HepG2 (cell line): ENCODE data around the gene ICAM3. TPM values are rescaled to one million over a fixed set of nuclear protein-coding genes. Genes with fewer than 3 reads are reported as not detected.

Experiments used
- ATAC-seq: fragments of 200-7000 bp; cut with Tn5 transposase; 3 replicates; pipeline ENCODE4 v1.9.1; 2020; ENCODE audit warnings: mild to moderate bottlenecking, moderate library complexity
- BruUV-seq: library from RNA; stranded (reverse); fragments of 400-500 nt; replicated peaks from 2 replicates; lab custom pipeline; 2021; lab: Mats Ljungman, UMichigan
- CTCF ChIA-PET: fragments of 300-600 bp; formaldehyde crosslinking; extraction: SDS; loops from one replicate; lab custom pipeline; 2021; ENCODE audit warnings: low total read pairs, inconsistent platforms, low intra/inter-chr PET ratio; lab: Yijun Ruan, JAX
- POLR2A ChIA-PET: fragments of 350-600 bp; sonication (Branson Sonifier 250); formaldehyde crosslinking; loops from one replicate; lab custom pipeline; 2020; ENCODE audit warnings: antibody characterized with exemption, inconsistent platforms; lab: Yijun Ruan, JAX
- DNase-seq: peaks from one replicate; pipeline ENCODE4 v3.0.0-alpha.2; 2015; ENCODE audit warnings: low spot score
- FAIRE-seq: peaks from 3 replicates; lab custom pipeline; 2011; peaks lifted over from hg19 to GRCh38; lab: Jason Lieb, UNC
- H2AFZ ChIP-seq: one replicate; pipeline ENCODE4 v1.6.1; 2011; ENCODE audit warnings: low read length, inconsistent platforms
- H3K27ac ChIP-seq: fragments of 300-600 bp; 3 replicates; pipeline ENCODE4 v1.8.0; 2011; ENCODE audit warnings: mixed run types, mild to moderate bottlenecking, mixed read lengths, low read length, inconsistent platforms; ENCODE audit not compliant: insufficient read depth; ENCODE audit errors: extremely low read length
- H3K27me3 ChIP-seq, 2 experiments: fragments of 200-600 bp in 1 of 2; 2 replicates in 1 of 2; 3 replicates in 1 of 2; pipeline versions ENCODE4 v1.6.0 to v1.8.0; 2011; ENCODE audit warnings: low read length in 2 of 2, mild to moderate bottlenecking in 2 of 2, moderate library complexity in 2 of 2, inconsistent platforms in 1 of 2; ENCODE audit not compliant: insufficient read depth in 2 of 2, control insufficient read depth in 1 of 2
- H3K36me3 ChIP-seq, 2 experiments: fragments of 200-600 bp in 1 of 2; replicated peaks in 1 of 2; 2 replicates in 1 of 2; 3 replicates in 1 of 2; pipeline versions ENCODE4 v1.5.1 to v1.8.0; 2011; ENCODE audit warnings: low read length in 2 of 2, inconsistent platforms in 1 of 2; ENCODE audit not compliant: insufficient read depth in 2 of 2, control insufficient read depth in 1 of 2
- H3K4me1 ChIP-seq: 2 replicates; pipeline ENCODE4 v1.5.1; 2012; ENCODE audit warnings: low read length, inconsistent platforms; ENCODE audit not compliant: insufficient read depth
- H3K4me2 ChIP-seq: 2 replicates; pipeline ENCODE4 v1.6.0; 2011; ENCODE audit warnings: low read depth, low read length, inconsistent platforms
- H3K4me3 ChIP-seq, 3 experiments: fragments of 200-600 bp in 1 of 3; sonication (generic), shearing (Covaris generic) in 1 of 3; replicated peaks in 1 of 3; 2 replicates each; pipeline ENCODE4 v1.5.1; 2011 to 2016; ENCODE audit warnings: low read length in 3 of 3, inconsistent platforms in 2 of 3, low read depth in 2 of 3, mild to moderate bottlenecking in 2 of 3, control low read depth in 1 of 3, mixed read lengths in 1 of 3; ENCODE audit not compliant: insufficient read depth in 1 of 3
- H3K79me2 ChIP-seq: one replicate; pipeline ENCODE4 v1.6.1; 2011; ENCODE audit warnings: low read length, inconsistent platforms; ENCODE audit not compliant: insufficient read depth
- H3K9ac ChIP-seq: 2 replicates; pipeline ENCODE4 v1.6.0; 2011; ENCODE audit warnings: mild to moderate bottlenecking, low read depth, low read length, inconsistent platforms; ENCODE audit not compliant: insufficient read depth
- H3K9me3 ChIP-seq: 2 replicates; pipeline ENCODE4 v1.5.1; 2012; ENCODE audit warnings: mild to moderate bottlenecking, low read length
- H4K20me1 ChIP-seq: 2 replicates; pipeline ENCODE4 v1.6.0; 2011; ENCODE audit warnings: inconsistent platforms, mild to moderate bottlenecking, low read length, moderate library complexity; ENCODE audit not compliant: insufficient read depth
- ASH2L ChIP-seq: fragments of 300-600, 200-600 bp; sonication (generic); IDR thresholded peaks from 2 replicates; pipeline ENCODE4 v1.7.0; 2017; ENCODE audit warnings: low read depth, mild to moderate bottlenecking, moderate library complexity, mixed read lengths, low read length; ENCODE audit not compliant: insufficient read length
- CBX5 ChIP-seq: sonication (generic); formaldehyde crosslinking; IDR thresholded peaks from 2 replicates; pipeline ENCODE4 v1.4.0; 2020; ENCODE audit warnings: missing genetic modification reagents, borderline replicate concordance
- RARA ChIP-seq: IDR thresholded peaks from 2 replicates; pipeline ENCODE4 v1.6.1; 2016; ENCODE audit warnings: missing genetic modification reagents, missing compliant biosample characterization
- RNF219 ChIP-seq: sonication (generic); formaldehyde crosslinking; IDR thresholded peaks from 2 replicates; pipeline ENCODE4 v1.5.0; 2020; ENCODE audit warnings: mild to moderate bottlenecking, missing genetic modification reagents
- SMYD3 ChIP-seq: sonication (generic); formaldehyde crosslinking; IDR thresholded peaks from 2 replicates; pipeline ENCODE4 v1.8.1; 2023; ENCODE audit warnings: mild to moderate bottlenecking, missing genetic modification reagents
- SNAPC5 ChIP-seq: sonication (generic); formaldehyde crosslinking; IDR thresholded peaks from 2 replicates; pipeline ENCODE4 v1.8.1; 2023; ENCODE audit warnings: mild to moderate bottlenecking, missing genetic modification reagents, borderline replicate concordance
- ZBTB46 ChIP-seq: sonication (generic); formaldehyde crosslinking; IDR thresholded peaks from 2 replicates; pipeline ENCODE4 v1.4.0; 2020; ENCODE audit warnings: mild to moderate bottlenecking, missing genetic modification reagents, borderline replicate concordance
- ZFX ChIP-seq: sonication (generic); formaldehyde crosslinking; IDR thresholded peaks from 2 replicates; pipeline ENCODE4 v1.4.0; 2020; ENCODE audit warnings: mild to moderate bottlenecking, low read depth, missing genetic modification reagents, moderate library complexity
- ZHX2 ChIP-seq, 2 experiments: sonication (generic) in 1 of 2; formaldehyde crosslinking in 1 of 2; IDR thresholded peaks; 2 replicates each; pipeline versions ENCODE4 v1.6.1 to v1.9.0; 2014 to 2022; ENCODE audit warnings: antibody characterized with exemption in 1 of 2, borderline replicate concordance in 1 of 2, inconsistent platforms in 1 of 2, low read depth in 1 of 2, missing genetic modification reagents in 1 of 2
- ZNF431 ChIP-seq: sonication (generic); formaldehyde crosslinking; IDR thresholded peaks from 2 replicates; pipeline ENCODE4 v1.9.0; 2022; ENCODE audit warnings: missing genetic modification reagents, low read depth, mild to moderate bottlenecking, borderline replicate concordance
- ZNF562 ChIP-seq: sonication (generic); formaldehyde crosslinking; IDR thresholded peaks from 2 replicates; pipeline ENCODE4 v1.8.0; 2022; ENCODE audit warnings: missing genetic modification reagents, borderline replicate concordance
- WGBS: methylation state at CpG from one replicate; pipeline ENCODE4 v1.1.6; 2017; ENCODE audit warnings: low lambda C conversion rate; 5-methylcytosine and 5-hydroxymethylcytosine counted together
- in situ Hi-C: cut with HindIII; loops from 2 replicates; pipeline ENCODE4 v1.10.0; 2017; ENCODE audit warnings: low pct_unique_long_range_greater_than_20kb; ENCODE audit not compliant: extremely low pct_ligation_motif_present
- intact Hi-C: fragments of 100-400 bp; cut with micrococcal nuclease; formaldehyde crosslinking; loops from one replicate; pipeline ENCODE4 v1.10.0; 2022; ENCODE audit not compliant: unreplicated experiment
- polyA plus RNA-seq, 8 experiments: library from polyadenylated mRNA; depleted of rRNA in 3 of 8; stranded (reverse) in 7 of 8; unstranded in 1 of 8; fragments of >200 nt; fragmentation: Illumina TruSeq in 4 of 8; extraction: Trizol in 4 of 8; gene quantifications; 2 replicates each; pipeline versions ENCODE4 v1.2.1 to v1.2.3, GENCODE V29; 2011 to 2016; ENCODE audit warnings: low read depth in 4 of 8, missing spikeins in 1 of 8, mixed read lengths in 1 of 8; ENCODE audit not compliant: insufficient read depth in 1 of 8
- total RNA-seq, 5 experiments: library from RNA; depleted of rRNA; stranded (reverse); fragments of >200 nt; fragmentation: Illumina TruSeq; extraction: Trizol; gene quantifications; 2 replicates each; pipeline ENCODE4 v1.2.3, GENCODE V29; 2016; ENCODE audit warnings: low read depth in 1 of 5

ICAM3 gene
- total and polyA plus RNA-seq, 2 of the 13 experiments (the other 11 are each of a cell fraction or from before 2014, with no cell fraction given): 14.1 to 21.0 TPM

- whole genome bisulfite sequencing: 27% methylated on average over 31 of the region's 58 CpGs
- Histone ChIP-seq H3K9me3 (no peaks in the 10 kb centered on the region), H3K27ac (no peak overlapping the region), H2AFZ (no peak overlapping the region), H3K79me2 (no peaks in the 10 kb centered on the region), H3K36me3 (no peaks in the 10 kb centered on the region), H3K4me2 (peak overlapping the region; percentile 74), H3K4me1 (peaks cover 45% of the 10 kb centered on the region), H3K4me3 (peak overlapping the region in 2 of 3 experiments; percentile 49 to 61; a peak in 4 of 6 replicates), H4K20me1 (no peaks in the 10 kb centered on the region), H3K9ac (no peak overlapping the region), H3K27me3 (peaks cover 0 to 11% of the 10 kb centered on the region in 2 experiments; a peak in 2 of 5 replicates)
- in situ Hi-C loops (no loop called here), intact Hi-C loops (no loop called here)
- BruUV-seq: no TSS peak
- no peak for FAIRE-seq
- peak; percentile 11; the same call in 1 of the 3 replicates for ATAC-seq
- no peak for DNase-seq
- POLR2A ChIA-PET: no interaction called here
- CTCF ChIA-PET: no interaction called here
- TF ChIP-seq CBX5 (CRISPR knock-in tag): no peak
- TF ChIP-seq RNF219 (CRISPR knock-in tag): no peak
- TF ChIP-seq SMYD3 (CRISPR knock-in tag): no peak
- TF ChIP-seq ZFX: peak; percentile 77
- 0 out of 2 replicates have a peak, but pooled peaks have one; percentile 4 for TF ChIP-seq RARA (CRISPR knock-in tag)
- TF ChIP-seq ZHX2 (IDR thresholded peaks at IDR 0.05; ENCODE audit: low read depth): no peak
- TF ChIP-seq ZHX2 (CRISPR knock-in tag; IDR thresholded peaks at IDR 0.05; ENCODE audit: borderline replicate concordance): 0 out of 2 replicates have a peak, but pooled peaks have one; percentile 55
- TF ChIP-seq SNAPC5: peak; percentile 24; the same call in 1 of the 2 replicates
- TF ChIP-seq ASH2L: no peak
- TF ChIP-seq ZBTB46: no peak
- TF ChIP-seq ZNF431 (CRISPR knock-in tag): 0 out of 2 replicates have a peak, but pooled peaks have one; percentile 42
- TF ChIP-seq ZNF562 (CRISPR knock-in tag): 0 out of 2 replicates have a peak, but pooled peaks have one; percentile 61
Measured at GRCh38 chr19:10295847-10296591, 43.4 kb downstream of the ICAM3 start.
